AG09309 (cell line): ENCODE measurements around the gene CT45A10.
A peak's percentile ranks its signal among the peaks of the same experiment; 100 is the strongest.
"Not testable (repeated sequence)": the region's sequence is repeated elsewhere in the genome, so short reads cannot be mapped to it uniquely, and the experiment has no call there.

Source experiments
- DNase-seq: peaks from one replicate; pipeline ENCODE4 v3.0.0-alpha.2; 2010; ENCODE audit warnings: low read depth
- H3K4me3 ChIP-seq: 2 replicates; pipeline ENCODE4 v1.5.1; 2011; ENCODE audit warnings: mild to moderate bottlenecking, low read depth, low read length, moderate library complexity; ENCODE audit not compliant: control insufficient read depth
- CTCF ChIP-seq: IDR thresholded peaks from 2 replicates; pipeline ENCODE4 v1.5.1; 2011; ENCODE audit warnings: mild to moderate bottlenecking, low read depth, low read length, inconsistent platforms; ENCODE audit not compliant: insufficient read depth, control insufficient read depth; ENCODE audit errors: missing control alignments

CT45A10 gene

GRCh38 chrX:135892781-135893180, 463 bp downstream of the CT45A10 start:
- no peak for DNase-seq

GRCh38 chrX:135890087-135890585, 3.1 kb downstream of the CT45A10 start:
- DNase-seq = no peak
- no peak overlapping the region for H3K4me3 ChIP-seq
- TF ChIP-seq CTCF = no peak

More at GRCh38 chrX:135892781-135893180, 463 bp downstream of the CT45A10 start:
- TF ChIP-seq CTCF = no peak
- no peak overlapping the region for H3K4me3 ChIP-seq

- H3K4me3 ChIP-seq, DNase-seq: not testable (repeated sequence)
- peak; percentile 18 for TF ChIP-seq CTCF
Observed at GRCh38 chrX:135888976-135889375, 4.3 kb downstream of the CT45A10 start.

- not testable (repeated sequence) for DNase-seq, H3K4me3 ChIP-seq
Observed at GRCh38 chrX:135888230-135888629, 5.0 kb downstream of the CT45A10 start.

- H3K4me3 ChIP-seq, DNase-seq: not testable (repeated sequence)
Observed at GRCh38 chrX:135882741-135883140, 10.5 kb downstream of the CT45A10 start.

GRCh38 chrX:135871712-135872111, 21.5 kb downstream of the CT45A10 start, which contains the start of gene CT45A9:
Gene CT45A9 (minus strand): TSS chrX:135871812. CDS start chrX:135868061, 3,751 bp downstream.
- not testable (repeated sequence) for DNase-seq, H3K4me3 ChIP-seq

- H3K4me3 ChIP-seq, DNase-seq: not testable (repeated sequence)
Observed at GRCh38 chrX:135854438-135854837, 38.8 kb downstream of the CT45A10 start, which contains the start of gene CT45A8. Gene CT45A8 (minus strand): TSS chrX:135854538. CDS start chrX:135850783, 3,755 bp downstream.

GRCh38 chrX:135837180-135837579, 56.1 kb downstream of the CT45A10 start, which contains the start of gene CT45A7:
Gene CT45A7 (minus strand): TSS chrX:135837280. CDS start chrX:135833533, 3,747 bp downstream.
- not testable (repeated sequence) for DNase-seq, H3K4me3 ChIP-seq
